PC-9 (cell line): ENCODE measurements around the gene CTNNA3. TPM values are rescaled to one million over a fixed set of nuclear protein-coding genes. Genes with fewer than 3 reads are reported as not detected.

Source experiments
- BruUV-seq: library from RNA; stranded (reverse); fragments of 400-500 nt; replicated peaks from 2 replicates; lab custom pipeline; 2021; lab: Mats Ljungman, UMichigan
- CTCF ChIA-PET: fragments of 300-600 bp; sonication (Branson Sonifier 250); formaldehyde crosslinking; loops from one replicate; lab custom pipeline; 2022; ENCODE audit warnings: antibody characterized with exemption; lab: Charles Lee
- POLR2A ChIA-PET: fragments of 300-600 bp; sonication (Branson Sonifier 250); formaldehyde crosslinking; loops from one replicate; lab custom pipeline; 2022; ENCODE audit warnings: antibody characterized with exemption; ENCODE audit not compliant: unreplicated experiment; lab: Charles Lee
- DNase-seq, 2 experiments: peaks; one replicate each; pipeline versions ENCODE4 v3.0.0 to v3.0.0-alpha.2; 2015 to 2022; ENCODE audit warnings: mixed read lengths in 1 of 2
- H2AFZ ChIP-seq: fragments of 200-600 bp; sonication (generic); 2 replicates; pipeline ENCODE4 v1.8.1; 2017; ENCODE audit warnings: antibody characterized with exemption
- H3F3A ChIP-seq: fragments of 200-600 bp; sonication (generic); 2 replicates; pipeline ENCODE4 v1.8.1; 2017; ENCODE audit warnings: antibody characterized with exemption, mild to moderate bottlenecking, low read depth; ENCODE audit not compliant: insufficient read depth
- H3K27ac ChIP-seq: fragments of 200-600 bp; sonication (generic); 2 replicates; pipeline ENCODE4 v1.6.1; 2016; ENCODE audit warnings: mixed run types
- H3K27me3 ChIP-seq: fragments of 200-600 bp; sonication (generic); 2 replicates; pipeline ENCODE4 v1.6.1; 2016; ENCODE audit warnings: low read depth, mixed run types; ENCODE audit not compliant: insufficient read depth
- H3K36me3 ChIP-seq: fragments of 200-600 bp; sonication (generic); 2 replicates; pipeline ENCODE4 v1.6.1; 2016; ENCODE audit warnings: low read depth, mixed run types
- H3K4me1 ChIP-seq: fragments of 200-600 bp; sonication (generic); replicated peaks from 2 replicates; pipeline ENCODE4 v1.6.1; 2016; ENCODE audit warnings: mixed run types; ENCODE audit not compliant: insufficient read depth
- H3K4me2 ChIP-seq: fragments of 200-600 bp; sonication (generic); 2 replicates; pipeline ENCODE4 v1.6.1; 2017; ENCODE audit warnings: mixed run types
- H3K4me3 ChIP-seq: fragments of 200-600 bp; sonication (generic); 2 replicates; pipeline ENCODE4 v1.6.1; 2016; ENCODE audit warnings: mixed run types
- H3K79me2 ChIP-seq: fragments of 200-600 bp; sonication (generic); 2 replicates; pipeline ENCODE4 v1.6.1; 2017; ENCODE audit warnings: low read depth, mixed run types
- H3K9me2 ChIP-seq: fragments of 200-600 bp; sonication (generic); 2 replicates; pipeline ENCODE4 v1.8.1; 2017; ENCODE audit warnings: mild to moderate bottlenecking; ENCODE audit not compliant: insufficient read depth
- H3K9me3 ChIP-seq: fragments of 200-600 bp; sonication (generic); 2 replicates; pipeline ENCODE4 v1.8.1; 2016; ENCODE audit warnings: low read depth; ENCODE audit not compliant: insufficient read depth
- H4K20me1 ChIP-seq: fragments of 200-600 bp; sonication (generic); 2 replicates; pipeline ENCODE4 v1.8.1; 2017; ENCODE audit not compliant: insufficient read depth
- EZH2 ChIP-seq: fragments of 200-600 bp; sonication (generic); IDR thresholded peaks from 2 replicates; pipeline ENCODE4 v1.8.0; 2017; ENCODE audit warnings: antibody characterized with exemption, low read depth
- intact Hi-C: fragments of 100-400 bp; cut with micrococcal nuclease; formaldehyde crosslinking; loops from one replicate; pipeline ENCODE4 v1.10.0; 2022; ENCODE audit not compliant: unreplicated experiment
- total RNA-seq: library from RNA; stranded (reverse); gene quantifications from 2 replicates; pipeline ENCODE4 v1.2.3, GENCODE V29; 2021
- TF ChIP-seq, protein P1 (sequence below): fragments of 200-600 bp; sonication (generic); conservative IDR thresholded peaks from 2 replicates; pipeline ENCODE4 v1.6.1; 2017; ENCODE audit warnings: mixed run types, antibody characterized with exemption, mild to moderate bottlenecking, moderate library complexity

CTNNA3 gene
- total RNA-seq, 1 experiment from 2014 or later, result not detected

DNA sequence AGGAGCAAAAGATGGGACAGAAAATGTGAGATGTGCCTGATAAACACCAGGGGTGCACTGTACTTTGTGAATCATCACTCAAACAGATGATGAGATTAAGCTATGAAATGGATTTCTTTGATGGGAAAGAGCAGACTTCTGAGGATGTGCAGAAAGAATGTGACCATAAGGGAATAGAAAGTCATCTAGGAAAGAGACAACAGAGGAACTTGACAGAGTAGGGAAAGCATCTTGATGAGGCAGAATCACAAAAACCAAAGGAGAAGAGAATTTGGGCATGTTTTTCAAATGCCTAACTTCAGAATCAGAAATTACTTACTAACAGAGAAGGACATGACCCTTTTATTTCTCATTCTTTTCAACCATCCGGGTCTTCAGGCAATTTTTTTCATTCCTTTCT, 852.6 kb downstream of the CTNNA3 start:
- H3K4me3 ChIP-seq, result no peak overlapping the region
- H2AFZ ChIP-seq, result no peak overlapping the region
- peaks cover 2% of the 10 kb centered on the region; the same call in 1 of the 2 replicates for H3K27me3 ChIP-seq
- intact Hi-C loops, result no loop called here
- no TSS peak for BruUV-seq
- H3F3A ChIP-seq, result no peaks in the 10 kb centered on the region
- DNase-seq, result no peak
- no peaks in the 10 kb centered on the region for H3K79me2 ChIP-seq
- H3K4me1 ChIP-seq, result no peaks in the 10 kb centered on the region
- H3K9me3 ChIP-seq, result no peaks in the 10 kb centered on the region
- TF ChIP-seq EZH2, result no peak
- TF ChIP-seq, protein P1, sequence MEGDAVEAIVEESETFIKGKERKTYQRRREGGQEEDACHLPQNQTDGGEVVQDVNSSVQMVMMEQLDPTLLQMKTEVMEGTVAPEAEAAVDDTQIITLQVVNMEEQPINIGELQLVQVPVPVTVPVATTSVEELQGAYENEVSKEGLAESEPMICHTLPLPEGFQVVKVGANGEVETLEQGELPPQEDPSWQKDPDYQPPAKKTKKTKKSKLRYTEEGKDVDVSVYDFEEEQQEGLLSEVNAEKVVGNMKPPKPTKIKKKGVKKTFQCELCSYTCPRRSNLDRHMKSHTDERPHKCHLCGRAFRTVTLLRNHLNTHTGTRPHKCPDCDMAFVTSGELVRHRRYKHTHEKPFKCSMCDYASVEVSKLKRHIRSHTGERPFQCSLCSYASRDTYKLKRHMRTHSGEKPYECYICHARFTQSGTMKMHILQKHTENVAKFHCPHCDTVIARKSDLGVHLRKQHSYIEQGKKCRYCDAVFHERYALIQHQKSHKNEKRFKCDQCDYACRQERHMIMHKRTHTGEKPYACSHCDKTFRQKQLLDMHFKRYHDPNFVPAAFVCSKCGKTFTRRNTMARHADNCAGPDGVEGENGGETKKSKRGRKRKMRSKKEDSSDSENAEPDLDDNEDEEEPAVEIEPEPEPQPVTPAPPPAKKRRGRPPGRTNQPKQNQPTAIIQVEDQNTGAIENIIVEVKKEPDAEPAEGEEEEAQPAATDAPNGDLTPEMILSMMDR, result no peak
- no peak overlapping the region for H3K4me2 ChIP-seq
- H3K27ac ChIP-seq, result no peak overlapping the region
- no peaks in the 10 kb centered on the region for H4K20me1 ChIP-seq
- ChIA-PET POLR2A (no interaction called here), CTCF (interaction anchor here (0.5 kb wide), 1 partner anchor 89 kb away, joined by 3 read pairs; no protein-coding TSS in a partner anchor)
- no peaks in the 10 kb centered on the region for H3K9me2 ChIP-seq
- H3K36me3 ChIP-seq, result no peaks in the 10 kb centered on the region

DNA sequence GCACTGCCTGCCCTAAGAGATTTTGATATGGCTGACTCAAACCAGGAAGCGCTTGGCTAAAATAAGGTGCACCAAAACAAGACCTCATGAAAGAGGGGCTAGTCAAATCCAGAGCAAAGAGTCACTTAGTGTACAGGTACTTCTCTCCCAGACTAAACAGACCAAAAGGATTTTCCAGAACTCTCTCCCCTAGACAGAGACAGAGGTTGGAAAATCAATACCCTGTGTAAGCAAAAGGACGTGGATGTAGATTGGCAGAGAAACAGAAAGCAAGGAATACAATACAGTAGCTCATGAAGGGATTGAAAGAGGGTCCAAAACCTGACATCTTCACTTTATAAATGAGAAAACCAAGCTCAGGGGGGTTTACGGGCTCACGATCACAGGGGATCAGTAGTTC, 853.1 kb downstream of the CTNNA3 start:
- Histone ChIP-seq H3K9me2 (no peaks in the 10 kb centered on the region), H3K27me3 (peaks cover 2% of the 10 kb centered on the region; the same call in 1 of the 2 replicates), H3K79me2 (no peaks in the 10 kb centered on the region), H3F3A (no peaks in the 10 kb centered on the region), H3K4me1 (no peaks in the 10 kb centered on the region), H3K36me3 (no peaks in the 10 kb centered on the region), H4K20me1 (no peaks in the 10 kb centered on the region), H3K9me3 (no peaks in the 10 kb centered on the region), H3K4me2 (no peak overlapping the region), H2AFZ (0 out of 2 replicates have a peak overlapping the region, but pooled peaks have one; percentile 35), H3K4me3 (no peak overlapping the region), H3K27ac (no peak overlapping the region)
- no peak for DNase-seq
- intact Hi-C loops, result no loop called here
- ChIA-PET POLR2A (no interaction called here), CTCF (interaction anchor here (0.5 kb wide), 1 partner anchor 89 kb away, joined by 3 read pairs; no protein-coding TSS in a partner anchor)
- BruUV-seq, result no TSS peak
- TF ChIP-seq, protein P1, result no peak
- no peak for TF ChIP-seq EZH2

DNA sequence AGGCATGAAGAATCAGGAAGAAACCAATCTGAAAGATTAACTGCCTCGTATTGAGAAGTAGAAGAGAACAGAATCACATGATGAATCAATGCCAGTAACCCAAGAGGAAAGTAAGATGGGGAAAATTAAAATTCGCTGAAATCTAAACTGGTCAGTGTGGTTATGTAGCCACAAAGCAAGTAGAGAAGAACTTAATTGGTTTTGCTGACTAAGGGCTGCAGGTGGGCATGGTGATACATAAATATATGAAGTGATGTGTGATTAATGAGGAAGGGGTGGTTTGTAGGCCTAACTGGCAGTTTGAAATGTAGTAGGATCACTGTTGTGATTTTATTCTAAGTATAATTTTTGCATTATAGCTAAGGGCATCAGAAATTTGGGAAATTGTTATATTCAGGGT, 853.6 kb downstream of the CTNNA3 start:
- TF ChIP-seq EZH2, result no peak
- TF ChIP-seq, protein P1, result no peak
- no peak overlapping the region for H3K27ac ChIP-seq
- intact Hi-C loops, result no loop called here
- no peak for DNase-seq
- peaks cover 2% of the 10 kb centered on the region; the same call in 1 of the 2 replicates for H3K27me3 ChIP-seq
- no peaks in the 10 kb centered on the region for H3K4me1 ChIP-seq
- POLR2A ChIA-PET, result no interaction called here
- H2AFZ ChIP-seq, result 0 out of 2 replicates have a peak overlapping the region, but pooled peaks have one; percentile 35
- no peaks in the 10 kb centered on the region for H4K20me1 ChIP-seq
- H3F3A ChIP-seq, result no peaks in the 10 kb centered on the region
- no TSS peak for BruUV-seq
- CTCF ChIA-PET, result no interaction called here
- H3K9me2 ChIP-seq, result no peaks in the 10 kb centered on the region
- H3K4me3 ChIP-seq, result no peak overlapping the region
- H3K9me3 ChIP-seq, result no peaks in the 10 kb centered on the region
- H3K79me2 ChIP-seq, result no peaks in the 10 kb centered on the region
- no peak overlapping the region for H3K4me2 ChIP-seq
- no peaks in the 10 kb centered on the region for H3K36me3 ChIP-seq
